ENCODE results near the gene IP6K3.

- TF ChIP-seq CTCF (conservative IDR thresholded peaks at IDR 0.05; ENCODE audit: low read depth, low read length) (no peak), EZH2 (IDR thresholded peaks at IDR 0.05; ENCODE audit: borderline replicate concordance, low read depth, low read length, poor library complexity, severe bottlenecking) (no peak)
Measured at GRCh38 chr6:33713786-33714185, 32.9 kb downstream of the IP6K3 start.
